Right hindlimb (tissue), 1 donor: Measurements from ENCODE around the gene STT3A.

Experiments used
- DNase-seq: peaks from one replicate; pipeline ENCODE4 v3.0.0-alpha.2; 2018

The STT3A gene

GRCh38 chr11:125591649-125592304 lies 875 bp upstream of the STT3A start:
- no peak for DNase-seq

- DNase-seq, result no peak
Measured at GRCh38 chr11:125593114-125593820, 615 bp downstream of the STT3A start.

DNA sequence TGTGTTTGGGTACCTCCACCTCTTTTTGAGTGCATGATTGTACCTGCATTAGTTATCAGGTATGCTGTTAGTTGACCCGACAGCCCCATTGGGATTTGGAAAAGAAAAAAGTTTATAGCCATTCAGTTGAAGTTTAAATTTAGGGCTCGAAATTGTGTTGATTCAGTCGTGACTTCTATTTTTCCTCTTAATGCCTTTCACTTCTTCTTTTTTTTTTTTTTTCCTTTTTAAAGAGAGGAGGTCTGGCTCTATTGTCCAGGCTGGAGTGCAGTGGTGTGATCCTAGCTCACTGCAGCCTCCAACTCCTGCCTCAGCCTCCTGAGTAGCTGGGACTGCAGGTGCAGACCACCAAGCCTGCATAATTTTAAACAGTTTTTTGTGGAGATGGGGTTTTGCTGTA lies 2.3 kb downstream of the STT3A start:
- DNase-seq, result no peak

GRCh38 chr11:125600663-125601062 lies 8.0 kb downstream of the STT3A start:
- DNase-seq, result no peak

DNA sequence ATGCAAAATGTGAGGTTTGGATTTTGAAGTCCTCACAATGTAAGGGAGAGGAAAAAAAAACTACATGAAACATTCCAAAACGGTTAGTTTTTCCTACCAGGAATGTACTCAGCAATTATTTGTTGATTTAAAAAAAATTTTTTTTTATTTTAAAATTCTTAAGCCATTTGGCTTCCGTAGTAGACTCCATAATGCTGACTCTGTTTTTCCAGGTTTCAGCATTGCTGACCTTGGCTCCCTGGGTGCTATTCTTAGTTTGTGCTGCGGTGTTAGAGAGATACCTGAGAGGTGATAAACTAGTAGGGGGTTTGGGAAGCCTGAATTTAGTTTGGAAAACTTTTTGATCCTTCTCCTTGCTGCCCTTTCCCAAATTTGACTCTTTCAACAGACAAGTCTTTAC lies 10.6 kb downstream of the STT3A start:
- no peak for DNase-seq

DNA sequence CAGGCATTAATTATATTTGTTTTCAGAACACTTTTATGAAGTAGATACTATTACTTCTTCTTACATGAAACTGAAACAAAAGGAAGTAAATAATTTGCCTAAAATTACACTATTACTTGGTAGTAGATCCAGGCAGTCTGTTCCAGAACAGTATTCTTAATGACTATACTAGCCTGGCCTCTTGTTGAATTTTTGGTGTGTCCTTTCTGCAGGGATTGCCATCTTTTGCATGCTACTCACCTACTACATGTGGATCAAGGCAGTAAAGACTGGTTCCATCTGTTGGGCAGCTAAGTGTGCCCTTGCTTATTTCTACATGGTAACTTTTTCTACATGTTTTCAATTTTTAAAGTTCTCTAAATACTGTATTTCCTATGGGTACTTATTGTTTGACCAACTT lies 12.8 kb downstream of the STT3A start:
- DNase-seq, result no peak

DNA sequence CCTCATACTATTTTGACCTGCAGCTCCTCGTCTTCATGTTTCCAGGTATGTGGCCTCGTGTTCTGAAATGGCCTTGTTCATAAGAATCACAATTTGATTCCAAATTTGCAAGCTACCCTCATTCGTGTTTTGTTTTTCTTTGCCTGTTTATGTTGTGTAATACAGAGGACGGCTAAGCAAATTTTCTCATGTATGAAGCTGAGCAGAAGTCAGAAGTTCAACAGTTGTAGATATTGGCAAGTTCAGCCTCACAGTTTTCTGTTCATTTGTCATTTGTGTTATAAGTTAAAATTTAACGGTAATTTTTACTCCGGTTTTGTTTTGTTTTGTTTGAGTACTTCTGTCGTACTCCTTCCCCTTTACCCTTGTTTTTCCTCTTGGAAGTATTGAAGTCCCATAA lies 16.9 kb downstream of the STT3A start:
- no peak for DNase-seq

DNA sequence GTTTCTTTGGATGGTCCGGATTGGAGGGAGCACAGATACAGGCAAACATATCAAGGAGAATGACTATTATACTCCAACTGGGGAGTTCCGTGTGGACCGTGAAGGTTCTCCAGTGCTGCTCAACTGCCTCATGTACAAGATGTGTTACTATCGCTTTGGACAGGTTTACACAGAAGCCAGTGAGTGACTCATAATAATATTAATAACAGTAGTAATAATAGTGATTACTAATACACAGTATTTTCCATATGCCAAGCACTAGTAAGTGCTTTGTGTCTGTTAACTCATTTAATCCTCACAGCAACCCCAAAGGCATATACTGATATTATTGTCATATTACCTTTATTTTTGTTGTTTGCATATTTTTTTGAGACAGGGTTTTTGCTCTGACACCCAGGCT lies 25.7 kb downstream of the STT3A start:
- DNase-seq, result no peak

- DNase-seq, result no peak
Measured at GRCh38 chr11:125621995-125622394, 29.3 kb downstream of the STT3A start.

DNA sequence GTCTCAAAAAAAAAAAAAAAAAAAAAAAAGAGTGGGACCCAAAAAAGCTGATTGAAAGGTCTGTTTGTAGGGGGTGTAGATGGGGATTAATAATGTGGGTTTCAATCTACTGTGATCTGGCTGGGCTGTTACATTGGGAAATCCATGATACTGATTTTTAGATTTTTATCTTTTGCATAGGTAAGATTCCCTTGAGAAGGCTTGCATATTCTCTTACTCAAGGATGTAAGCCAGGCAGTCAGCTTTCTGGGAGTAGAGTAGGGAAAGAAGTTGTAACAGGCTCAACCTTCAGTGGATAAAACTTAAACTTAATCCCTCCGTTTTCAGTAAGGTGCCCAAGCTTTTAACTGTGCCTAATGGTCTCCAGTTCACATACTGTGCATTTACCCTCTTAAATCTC lies 30.4 kb downstream of the STT3A start:
- no peak for DNase-seq

DNA sequence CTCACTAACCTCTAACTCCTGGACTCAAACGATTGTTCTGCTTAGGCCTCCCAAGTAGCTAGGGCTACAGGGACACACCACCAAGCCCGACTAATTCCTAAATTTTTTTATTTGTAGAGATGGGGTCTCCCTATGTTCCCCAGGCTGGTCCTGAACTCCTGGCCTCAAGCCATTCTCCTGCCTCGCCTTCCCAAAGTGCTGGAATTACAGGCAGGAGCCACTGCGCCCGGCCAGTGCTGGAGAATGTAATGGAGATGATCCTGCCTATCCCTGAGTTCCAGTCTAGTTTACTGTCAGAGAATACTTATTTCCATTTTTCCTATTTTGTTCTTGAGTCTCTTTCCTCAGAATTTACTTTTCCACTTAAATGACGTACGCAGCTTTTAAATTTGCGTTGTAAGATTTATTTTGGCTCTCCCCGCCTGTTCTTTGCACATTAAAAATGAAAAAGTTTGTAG lies 32.1 kb downstream of the STT3A start, which contains the start of gene CHEK1:
Gene CHEK1 (plus strand): TSS at position 408 of the 458 bp plus-strand sequence. CDS start 1,606 bp downstream, outside the sequence.
- DNase-seq, result no peak

- DNase-seq, result no peak
Measured at GRCh38 chr11:125625225-125625629, 32.6 kb downstream of the STT3A start.

DNA sequence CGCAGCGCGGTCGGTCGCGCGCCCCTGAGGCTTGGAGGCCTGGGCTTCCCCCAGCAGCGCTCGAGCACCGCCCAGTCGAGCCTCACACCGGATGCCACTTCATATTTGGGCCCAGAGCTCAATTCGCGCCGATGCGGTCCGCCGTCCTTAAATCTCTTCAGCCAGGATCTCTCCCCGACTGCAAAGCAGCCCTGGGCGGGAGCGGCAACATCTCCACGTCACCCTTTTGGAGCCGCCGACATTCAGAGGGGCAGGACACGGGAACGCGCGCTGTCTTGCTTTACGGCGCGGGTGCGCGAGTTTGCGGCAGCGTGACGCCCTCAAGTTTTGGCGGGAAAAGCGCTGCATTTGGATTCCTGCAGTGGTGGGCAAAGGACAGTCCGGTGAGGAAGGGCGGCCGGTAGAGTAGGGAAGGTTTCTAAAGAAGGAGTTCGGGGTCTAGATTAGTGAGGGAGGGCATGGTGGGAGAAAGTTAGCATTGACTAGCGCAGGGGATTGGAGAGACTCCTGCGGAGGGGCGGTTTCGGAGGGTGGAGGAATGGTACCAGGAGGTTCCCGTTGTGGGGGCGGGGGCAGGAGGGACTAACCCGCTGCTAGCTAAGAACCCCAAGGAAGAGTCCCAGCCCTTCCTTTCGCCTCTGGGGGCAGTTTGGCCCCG lies 33.1 kb downstream of the STT3A start:
- DNase-seq, result peak; percentile 95

DNA sequence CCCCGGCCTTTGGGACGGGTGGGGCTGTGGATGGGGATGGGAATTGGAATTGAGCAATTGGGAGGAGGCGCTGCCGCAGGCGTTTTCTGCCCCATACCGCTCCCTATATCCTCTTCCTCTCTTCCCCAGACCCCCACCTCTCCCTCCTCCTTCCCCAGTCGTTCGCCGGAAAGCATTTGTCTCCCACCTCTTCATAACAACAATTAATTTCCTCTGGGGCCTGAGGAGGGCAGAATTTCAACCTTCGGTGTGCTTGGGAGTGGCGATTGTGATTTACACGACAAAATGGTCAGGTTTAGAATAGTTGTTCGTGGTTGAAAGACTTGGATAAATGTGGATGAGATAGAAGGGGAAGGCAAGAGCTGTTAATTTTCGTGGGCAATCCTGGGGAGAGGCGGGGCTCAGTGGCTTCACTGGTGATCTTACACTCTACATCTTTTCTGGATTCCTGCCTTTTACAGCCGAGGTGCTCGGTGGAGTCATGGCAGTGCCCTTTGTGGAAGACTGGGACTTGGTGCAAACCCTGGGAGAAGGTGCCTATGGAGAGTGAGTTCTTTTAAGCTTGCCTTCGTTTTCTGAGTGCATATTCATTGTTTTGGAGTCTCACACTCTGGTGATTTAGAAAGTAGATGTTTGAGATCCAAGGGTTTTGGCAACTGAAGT lies 33.8 kb downstream of the STT3A start:
- DNase-seq, result no peak

- DNase-seq, result no peak
Measured at GRCh38 chr11:125627236-125627910, 34.7 kb downstream of the STT3A start.

- no peak for DNase-seq
Measured at GRCh38 chr11:125637840-125638239, 45.2 kb downstream of the STT3A start.

- no peak for DNase-seq
Measured at GRCh38 chr11:125638315-125638714, 45.7 kb downstream of the STT3A start.

GRCh38 chr11:125645871-125646270 lies 53.2 kb downstream of the STT3A start:
- no peak for DNase-seq

GRCh38 chr11:125649465-125650166 lies 57.0 kb downstream of the STT3A start:
- DNase-seq, result no peak

- no peak for DNase-seq
Measured at GRCh38 chr11:125662689-125663088, 70.0 kb downstream of the STT3A start.

GRCh38 chr11:125663910-125664309 lies 71.3 kb downstream of the STT3A start:
- no peak for DNase-seq

GRCh38 chr11:125667151-125667550 lies 74.5 kb downstream of the STT3A start:
- no peak for DNase-seq
